HL-60 (cell line): ENCODE measurements around the gene NEGR1.

ENCODE experiments used
- DNase-seq, 2 experiments: peaks; one replicate each; pipeline ENCODE4 v3.0.0-alpha.2; 2010 to 2020; ENCODE audit warnings: low read depth in 1 of 2, low spot score in 1 of 2
- H3K27ac ChIP-seq: fragments of 250-450 bp; sonication (Bioruptor Pico); replicated peaks from 2 replicates; pipeline ENCODE4 v1.5.1; 2020; ENCODE audit warnings: mild to moderate bottlenecking, moderate library complexity
- H3K27me3 ChIP-seq: fragments of 250-450 bp; sonication (Bioruptor Pico); 2 replicates; pipeline ENCODE4 v1.5.1; 2021; ENCODE audit warnings: mild to moderate bottlenecking, moderate library complexity; ENCODE audit not compliant: insufficient read depth, poor library complexity, severe bottlenecking
- H3K4me3 ChIP-seq: replicated peaks from 2 replicates; pipeline ENCODE4 v1.5.1; 2011; ENCODE audit warnings: mild to moderate bottlenecking, control low read depth, low read length; ENCODE audit not compliant: insufficient read depth
- GABPA ChIP-seq: IDR thresholded peaks from 2 replicates; pipeline ENCODE4 v1.6.1; 2012; ENCODE audit warnings: low read depth
- POLR2AphosphoS5 ChIP-seq: IDR thresholded peaks from 2 replicates; pipeline ENCODE4 v1.6.1; 2012; ENCODE audit warnings: low read depth
- SPI1 ChIP-seq: IDR thresholded peaks from 2 replicates; pipeline ENCODE4 v1.6.1; 2012; ENCODE audit warnings: low read depth, mild to moderate bottlenecking, borderline replicate concordance
- TF ChIP-seq, protein P1 (sequence below): IDR thresholded peaks from one replicate; pipeline ENCODE4 v1.5.1; 2011; ENCODE audit warnings: low read length, control low read depth, inconsistent platforms; ENCODE audit not compliant: insufficient read depth
- TF ChIP-seq, protein P2 (sequence below): IDR thresholded peaks from 2 replicates; pipeline ENCODE4 v1.6.1; 2012; ENCODE audit warnings: low read depth; ENCODE audit not compliant: insufficient replicate concordance

The NEGR1 gene

DNA sequence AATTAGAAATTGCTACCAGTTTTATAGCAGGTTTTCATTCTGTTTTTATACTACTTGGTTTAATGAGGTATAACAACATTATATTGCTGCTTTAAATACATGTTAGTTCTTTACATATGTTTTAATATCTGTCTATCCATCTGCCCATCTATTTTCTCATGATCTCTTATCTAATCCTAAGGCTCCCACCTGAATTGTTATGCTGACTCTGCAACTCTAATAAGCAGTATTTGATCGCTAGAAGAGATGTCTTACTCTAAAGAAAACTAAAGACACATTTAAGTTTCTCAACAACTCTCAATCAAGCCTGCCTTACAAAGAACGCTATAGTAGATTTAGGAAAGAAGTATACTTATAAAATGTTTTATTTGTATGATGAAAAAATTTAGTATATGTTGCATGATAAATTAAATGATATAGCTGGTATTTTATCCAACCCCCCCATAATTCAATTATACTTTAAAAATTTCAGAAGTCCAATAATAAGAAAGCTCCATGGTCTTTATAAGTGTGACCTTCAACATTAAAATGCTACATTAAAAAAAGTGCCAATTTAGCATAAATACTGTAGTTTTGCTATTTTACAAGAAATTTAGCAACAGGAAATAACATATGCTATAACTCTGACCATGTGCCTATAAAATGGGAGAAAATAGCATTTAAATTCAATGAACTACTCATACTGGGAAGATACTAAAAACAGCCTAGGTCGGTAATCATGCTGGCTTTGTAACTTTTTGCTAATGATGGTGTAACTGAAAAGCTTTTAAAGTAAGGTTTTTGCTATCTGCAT is 180.3 kb downstream of the NEGR1 start:
- Histone ChIP-seq H3K27me3 (no peaks in the 10 kb centered on the region), H3K4me3 (no peak overlapping the region), H3K27ac (no peak overlapping the region)
- no peak for DNase-seq
- no peak for TF ChIP-seq SPI1
- TF ChIP-seq, protein P1, sequence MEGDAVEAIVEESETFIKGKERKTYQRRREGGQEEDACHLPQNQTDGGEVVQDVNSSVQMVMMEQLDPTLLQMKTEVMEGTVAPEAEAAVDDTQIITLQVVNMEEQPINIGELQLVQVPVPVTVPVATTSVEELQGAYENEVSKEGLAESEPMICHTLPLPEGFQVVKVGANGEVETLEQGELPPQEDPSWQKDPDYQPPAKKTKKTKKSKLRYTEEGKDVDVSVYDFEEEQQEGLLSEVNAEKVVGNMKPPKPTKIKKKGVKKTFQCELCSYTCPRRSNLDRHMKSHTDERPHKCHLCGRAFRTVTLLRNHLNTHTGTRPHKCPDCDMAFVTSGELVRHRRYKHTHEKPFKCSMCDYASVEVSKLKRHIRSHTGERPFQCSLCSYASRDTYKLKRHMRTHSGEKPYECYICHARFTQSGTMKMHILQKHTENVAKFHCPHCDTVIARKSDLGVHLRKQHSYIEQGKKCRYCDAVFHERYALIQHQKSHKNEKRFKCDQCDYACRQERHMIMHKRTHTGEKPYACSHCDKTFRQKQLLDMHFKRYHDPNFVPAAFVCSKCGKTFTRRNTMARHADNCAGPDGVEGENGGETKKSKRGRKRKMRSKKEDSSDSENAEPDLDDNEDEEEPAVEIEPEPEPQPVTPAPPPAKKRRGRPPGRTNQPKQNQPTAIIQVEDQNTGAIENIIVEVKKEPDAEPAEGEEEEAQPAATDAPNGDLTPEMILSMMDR: no peak
- no peak for TF ChIP-seq GABPA
- TF ChIP-seq, protein P2, sequence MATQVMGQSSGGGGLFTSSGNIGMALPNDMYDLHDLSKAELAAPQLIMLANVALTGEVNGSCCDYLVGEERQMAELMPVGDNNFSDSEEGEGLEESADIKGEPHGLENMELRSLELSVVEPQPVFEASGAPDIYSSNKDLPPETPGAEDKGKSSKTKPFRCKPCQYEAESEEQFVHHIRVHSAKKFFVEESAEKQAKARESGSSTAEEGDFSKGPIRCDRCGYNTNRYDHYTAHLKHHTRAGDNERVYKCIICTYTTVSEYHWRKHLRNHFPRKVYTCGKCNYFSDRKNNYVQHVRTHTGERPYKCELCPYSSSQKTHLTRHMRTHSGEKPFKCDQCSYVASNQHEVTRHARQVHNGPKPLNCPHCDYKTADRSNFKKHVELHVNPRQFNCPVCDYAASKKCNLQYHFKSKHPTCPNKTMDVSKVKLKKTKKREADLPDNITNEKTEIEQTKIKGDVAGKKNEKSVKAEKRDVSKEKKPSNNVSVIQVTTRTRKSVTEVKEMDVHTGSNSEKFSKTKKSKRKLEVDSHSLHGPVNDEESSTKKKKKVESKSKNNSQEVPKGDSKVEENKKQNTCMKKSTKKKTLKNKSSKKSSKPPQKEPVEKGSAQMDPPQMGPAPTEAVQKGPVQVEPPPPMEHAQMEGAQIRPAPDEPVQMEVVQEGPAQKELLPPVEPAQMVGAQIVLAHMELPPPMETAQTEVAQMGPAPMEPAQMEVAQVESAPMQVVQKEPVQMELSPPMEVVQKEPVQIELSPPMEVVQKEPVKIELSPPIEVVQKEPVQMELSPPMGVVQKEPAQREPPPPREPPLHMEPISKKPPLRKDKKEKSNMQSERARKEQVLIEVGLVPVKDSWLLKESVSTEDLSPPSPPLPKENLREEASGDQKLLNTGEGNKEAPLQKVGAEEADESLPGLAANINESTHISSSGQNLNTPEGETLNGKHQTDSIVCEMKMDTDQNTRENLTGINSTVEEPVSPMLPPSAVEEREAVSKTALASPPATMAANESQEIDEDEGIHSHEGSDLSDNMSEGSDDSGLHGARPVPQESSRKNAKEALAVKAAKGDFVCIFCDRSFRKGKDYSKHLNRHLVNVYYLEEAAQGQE: no peak
- TF ChIP-seq POLR2AphosphoS5: no peak

DNA sequence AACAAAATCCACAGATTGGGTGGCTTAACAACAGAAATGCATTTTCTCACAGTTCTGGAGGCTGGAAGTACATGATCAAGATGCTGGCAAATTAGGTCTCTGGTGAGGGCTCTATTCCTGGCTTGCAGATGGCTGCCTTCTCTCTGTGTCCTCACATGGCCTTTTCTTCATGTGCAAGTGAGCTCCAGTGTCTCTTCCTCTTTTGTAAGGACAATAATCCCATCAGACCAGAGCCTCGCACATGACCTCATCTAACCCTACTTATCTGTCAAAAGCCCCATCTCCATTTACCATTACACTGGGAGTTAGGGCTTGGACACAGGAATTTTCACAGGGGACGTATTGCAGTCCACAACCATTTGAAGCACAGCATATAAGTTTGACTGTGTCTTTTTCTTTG is 181.6 kb downstream of the NEGR1 start:
- Histone ChIP-seq H3K27ac (no peak overlapping the region), H3K27me3 (no peaks in the 10 kb centered on the region), H3K4me3 (no peak overlapping the region)
- TF ChIP-seq, protein P2: no peak
- peak; percentile 93 for TF ChIP-seq SPI1
- DNase-seq: peak; percentile 5 to 72

DNA sequence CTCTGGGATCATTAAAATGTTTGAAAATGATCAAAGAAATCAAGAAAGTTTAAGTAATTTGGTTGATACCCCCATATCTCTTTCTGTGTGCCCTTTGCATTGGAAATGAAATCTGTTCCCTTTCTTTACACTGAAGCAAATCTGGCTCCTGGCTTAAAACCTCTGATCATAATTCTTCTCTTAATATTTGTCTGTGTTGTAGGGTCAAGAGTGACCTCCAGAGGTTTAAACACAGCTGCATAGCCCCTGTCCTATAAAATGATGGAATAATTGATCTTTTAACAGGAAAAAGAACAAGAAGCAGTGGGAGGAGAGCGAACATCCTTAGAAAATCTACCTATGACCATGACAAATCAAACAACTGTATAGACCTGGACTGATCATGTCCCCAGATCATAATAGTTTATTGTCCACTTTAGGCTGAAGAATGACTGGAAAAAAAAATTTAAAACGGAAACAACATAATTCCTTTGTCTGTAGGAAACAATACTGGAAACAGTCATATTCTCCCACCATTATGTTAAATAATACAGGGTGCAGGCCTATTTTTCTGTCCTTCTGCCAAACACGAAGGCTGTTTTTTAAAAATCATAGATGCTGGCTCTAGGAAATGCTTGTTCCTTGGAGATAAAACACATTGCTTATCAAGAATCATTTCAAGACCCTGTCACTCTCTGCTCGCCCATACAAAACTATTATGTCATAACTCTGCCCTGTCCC is 184.3 kb downstream of the NEGR1 start:
- no peak overlapping the region for H3K27ac ChIP-seq
- no peak for DNase-seq
- TF ChIP-seq GABPA (no peak), POLR2AphosphoS5 (no peak), SPI1 (no peak)
- TF ChIP-seq, protein P2: no peak
- TF ChIP-seq, protein P1: no peak
- H3K27me3 ChIP-seq: no peaks in the 10 kb centered on the region
- H3K4me3 ChIP-seq: no peak overlapping the region
